Measurements from ENCODE around the gene CDKAL1.

- TF ChIP-seq ZNF329 (CRISPR knock-in tag; IDR thresholded peaks at IDR 0.05; ENCODE audit: low read depth) (no peak), NFE2L1 (CRISPR knock-in tag; IDR thresholded peaks at IDR 0.05; ENCODE audit: borderline replicate concordance) (no peak), ISL2 (CRISPR knock-in tag; IDR thresholded peaks at IDR 0.05) (no peak), CTCF (CRISPR knock-in tag; IDR thresholded peaks at IDR 0.05) (no peak), NFRKB (IDR thresholded peaks at IDR 0.05) (no peak), CBX2 (IDR thresholded peaks at IDR 0.05; ENCODE audit: low read depth, low read length) (no peak), CBX2 (CRISPR knock-in tag; IDR thresholded peaks at IDR 0.05; ENCODE audit: low read depth) (no peak), RAD21 (CRISPR knock-in tag; IDR thresholded peaks at IDR 0.05) (no peak), ZSCAN29 (CRISPR knock-in tag; conservative IDR thresholded peaks at IDR 0.05) (no peak)
These were observed 302.9 kb downstream of the CDKAL1 start for GRCh38 chr6:20837189-20837588.
